ENCODE data around the gene KRTAP4-16. TPM values are rescaled to one million over a fixed set of nuclear protein-coding genes. Genes with fewer than 3 reads are reported as not detected.
"Not testable (repeated sequence)": the region's sequence is repeated elsewhere in the genome, so short reads cannot be mapped to it uniquely, and the experiment has no call there.

The KRTAP4-16 gene
- total and polyA plus RNA-seq, 4 donors = not detected

DNA sequence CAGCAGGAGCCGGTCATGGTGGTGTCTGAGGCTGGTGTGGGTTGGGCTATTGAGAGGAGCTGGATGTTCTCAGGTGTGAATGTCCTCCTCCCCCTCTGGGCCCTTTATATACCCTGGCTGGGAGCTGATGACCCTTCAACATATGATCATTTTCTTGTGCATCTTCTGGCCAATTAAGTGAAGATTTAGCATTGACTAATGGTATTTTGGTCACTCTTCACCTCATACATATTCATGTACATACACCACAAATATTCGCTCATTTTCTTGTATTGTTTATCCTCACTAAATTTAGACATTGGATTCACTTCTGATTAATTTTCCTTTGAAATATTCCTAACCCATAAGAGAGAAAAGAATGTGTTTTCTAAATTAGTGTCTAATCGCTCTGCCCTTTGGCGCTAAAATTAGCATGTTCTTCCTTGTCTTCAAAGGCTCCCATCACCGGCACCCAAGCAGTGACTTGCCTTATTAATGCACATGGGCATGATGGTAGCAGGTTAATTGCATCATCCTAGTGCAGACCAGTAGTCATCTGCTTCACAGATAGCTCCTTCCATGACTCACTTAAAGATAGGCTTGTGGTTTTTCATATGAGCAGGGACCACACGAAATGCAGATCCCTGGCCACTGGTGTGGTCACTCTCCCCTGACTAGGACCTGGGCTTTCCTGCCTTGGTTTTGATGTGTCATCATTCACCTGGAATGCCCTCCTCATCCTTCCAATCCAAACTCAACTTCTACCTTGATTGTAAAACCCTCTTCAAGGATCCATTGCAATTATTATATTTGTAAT is 36.0 kb downstream of the KRTAP4-16 start, which contains the start of gene KRTAP2-4:
Gene KRTAP2-4 (minus strand): TSS at position 51 of the 796 bp plus-strand sequence. CDS start 34 bp downstream, at position 17.
- no peak for DNase-seq
- WGBS, 2 donors = 85 to 92% methylated on average over 6 of the region's 6 CpGs
- Histone ChIP-seq H3K4me1 (ENCODE audit: control insufficient read depth in 5 of 5, insufficient read depth in 5 of 5, low read length in 5 of 5) (no peaks in the 10 kb centered on the region), H3K9ac (ENCODE audit: insufficient read depth in 1 of 2, low read length in 2 of 2) (no peak within 1 kb of the TSS), H3K9me3 (ENCODE audit: control insufficient read depth in 4 of 4, insufficient read depth in 3 of 4, low read length in 3 of 4) (no peaks in the 10 kb centered on the region), H3K36me3 (ENCODE audit: control insufficient read depth in 4 of 4, insufficient read depth in 4 of 4, low read length in 4 of 4) (no peaks in the 10 kb centered on the region), H3K27ac (ENCODE audit: low read depth in 1 of 2, low read length in 1 of 2) (no peak within 1 kb of the TSS), H3K27me3 (ENCODE audit: control insufficient read depth in 3 of 3, insufficient read depth in 3 of 3, low read length in 2 of 3) (peaks cover 0 to under 1% (median 0%) of the 10 kb centered on the region in 3 donors), H3K4me3 (no peak within 1 kb of the TSS)
- TF ChIP-seq, protein P1, sequence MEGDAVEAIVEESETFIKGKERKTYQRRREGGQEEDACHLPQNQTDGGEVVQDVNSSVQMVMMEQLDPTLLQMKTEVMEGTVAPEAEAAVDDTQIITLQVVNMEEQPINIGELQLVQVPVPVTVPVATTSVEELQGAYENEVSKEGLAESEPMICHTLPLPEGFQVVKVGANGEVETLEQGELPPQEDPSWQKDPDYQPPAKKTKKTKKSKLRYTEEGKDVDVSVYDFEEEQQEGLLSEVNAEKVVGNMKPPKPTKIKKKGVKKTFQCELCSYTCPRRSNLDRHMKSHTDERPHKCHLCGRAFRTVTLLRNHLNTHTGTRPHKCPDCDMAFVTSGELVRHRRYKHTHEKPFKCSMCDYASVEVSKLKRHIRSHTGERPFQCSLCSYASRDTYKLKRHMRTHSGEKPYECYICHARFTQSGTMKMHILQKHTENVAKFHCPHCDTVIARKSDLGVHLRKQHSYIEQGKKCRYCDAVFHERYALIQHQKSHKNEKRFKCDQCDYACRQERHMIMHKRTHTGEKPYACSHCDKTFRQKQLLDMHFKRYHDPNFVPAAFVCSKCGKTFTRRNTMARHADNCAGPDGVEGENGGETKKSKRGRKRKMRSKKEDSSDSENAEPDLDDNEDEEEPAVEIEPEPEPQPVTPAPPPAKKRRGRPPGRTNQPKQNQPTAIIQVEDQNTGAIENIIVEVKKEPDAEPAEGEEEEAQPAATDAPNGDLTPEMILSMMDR (IDR thresholded peaks at IDR 0.05; ENCODE audit: control extremely low read depth, extremely low read depth) = no peak
- ATAC-seq (ENCODE audit: insufficient read depth, low FRiP score) = no peak

DNA sequence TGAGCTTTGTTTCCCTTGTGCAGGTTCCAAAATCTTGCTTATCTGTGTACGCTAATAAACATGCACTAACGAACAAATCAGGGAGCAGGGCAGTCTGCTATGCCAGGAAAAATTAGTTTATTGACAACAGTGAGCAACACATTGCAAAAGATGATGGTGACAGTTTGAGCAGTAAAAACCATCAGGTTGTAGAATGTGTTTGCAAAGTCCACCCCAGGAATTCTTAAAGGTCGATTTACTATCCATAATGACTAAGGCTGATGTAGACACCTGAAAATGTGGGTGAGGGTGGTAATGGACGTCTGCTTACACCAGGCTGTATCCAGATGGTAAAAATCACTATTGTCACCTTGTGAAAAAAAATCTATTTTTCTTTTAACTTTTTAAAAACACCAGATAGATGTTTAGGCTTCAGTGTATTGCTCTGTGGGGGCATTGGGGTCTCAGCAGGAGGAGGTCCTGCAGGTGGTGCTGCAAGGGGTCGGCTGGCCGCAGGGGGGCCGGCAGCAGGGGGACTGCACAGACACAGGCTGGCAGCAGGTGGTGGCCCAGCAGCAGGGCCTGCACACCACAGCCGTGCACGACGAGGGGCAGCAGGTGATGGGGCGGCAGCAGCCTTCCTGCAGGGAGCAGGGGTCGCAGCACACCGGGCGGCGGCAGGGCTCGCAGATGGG is 36.9 kb downstream of the KRTAP4-16 start:
- not testable (repeated sequence) for H3K4me1 ChIP-seq (ENCODE audit: control insufficient read depth in 5 of 5, insufficient read depth in 5 of 5, low read length in 5 of 5); H3K27ac ChIP-seq (ENCODE audit: low read depth in 1 of 2, low read length in 1 of 2); ATAC-seq (ENCODE audit: insufficient read depth, low FRiP score); H3K4me3 ChIP-seq; DNase-seq; H3K36me3 ChIP-seq (ENCODE audit: control insufficient read depth in 4 of 4, insufficient read depth in 4 of 4, low read length in 4 of 4); H3K9ac ChIP-seq (ENCODE audit: insufficient read depth in 1 of 2, low read length in 2 of 2); H3K9me3 ChIP-seq (ENCODE audit: control insufficient read depth in 4 of 4, insufficient read depth in 3 of 4, low read length in 3 of 4); H3K27me3 ChIP-seq (ENCODE audit: control insufficient read depth in 3 of 3, insufficient read depth in 3 of 3, low read length in 2 of 3)
- WGBS, 2 donors = 69 to 87% methylated on average over 6 to 7 of the region's 16 CpGs

DNA sequence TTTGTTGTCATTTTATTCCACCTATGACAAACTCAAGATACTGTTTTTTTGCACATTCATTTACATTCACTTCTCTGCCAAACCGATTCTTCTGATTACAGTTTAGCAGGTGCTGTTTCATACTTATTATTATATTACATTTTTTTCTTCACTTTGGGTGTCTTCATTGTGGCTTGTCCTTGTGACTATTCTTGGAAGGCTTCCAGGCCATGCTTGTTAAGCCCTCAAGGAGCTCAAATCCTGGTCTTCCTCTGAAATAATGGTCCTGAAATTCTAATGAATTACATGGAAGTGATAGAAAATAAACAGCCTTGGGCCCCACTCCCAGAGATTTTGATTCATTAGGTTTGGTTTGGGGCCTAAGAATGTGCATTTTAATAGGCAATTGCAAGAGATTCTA is 37.7 kb downstream of the KRTAP4-16 start:
- TF ChIP-seq, protein P1 (IDR thresholded peaks at IDR 0.05; ENCODE audit: control extremely low read depth, extremely low read depth) = no peak
- DNase-seq (no peak), ATAC-seq (ENCODE audit: insufficient read depth, low FRiP score) (no peak)
- H3K27me3 ChIP-seq (ENCODE audit: control insufficient read depth in 3 of 3, insufficient read depth in 3 of 3, low read length in 2 of 3) = peaks cover 0 to 5% (median 5%) of the 10 kb centered on the region in 3 donors
- H3K9me3 ChIP-seq (ENCODE audit: control insufficient read depth in 4 of 4, insufficient read depth in 3 of 4, low read length in 3 of 4) = no peaks in the 10 kb centered on the region
- no peak overlapping the region for H3K27ac ChIP-seq (ENCODE audit: low read depth in 1 of 2, low read length in 1 of 2)
- H3K4me1 ChIP-seq (ENCODE audit: control insufficient read depth in 5 of 5, insufficient read depth in 5 of 5, low read length in 5 of 5) = no peaks in the 10 kb centered on the region
- no peaks in the 10 kb centered on the region for H3K36me3 ChIP-seq (ENCODE audit: control insufficient read depth in 4 of 4, insufficient read depth in 4 of 4, low read length in 4 of 4)
- no peak overlapping the region for H3K9ac ChIP-seq (ENCODE audit: insufficient read depth in 1 of 2, low read length in 2 of 2)
- H3K4me3 ChIP-seq = no peak overlapping the region
- 63 to 77% methylated on average over 1 of the region's 1 CpG for WGBS, 2 donors

DNA sequence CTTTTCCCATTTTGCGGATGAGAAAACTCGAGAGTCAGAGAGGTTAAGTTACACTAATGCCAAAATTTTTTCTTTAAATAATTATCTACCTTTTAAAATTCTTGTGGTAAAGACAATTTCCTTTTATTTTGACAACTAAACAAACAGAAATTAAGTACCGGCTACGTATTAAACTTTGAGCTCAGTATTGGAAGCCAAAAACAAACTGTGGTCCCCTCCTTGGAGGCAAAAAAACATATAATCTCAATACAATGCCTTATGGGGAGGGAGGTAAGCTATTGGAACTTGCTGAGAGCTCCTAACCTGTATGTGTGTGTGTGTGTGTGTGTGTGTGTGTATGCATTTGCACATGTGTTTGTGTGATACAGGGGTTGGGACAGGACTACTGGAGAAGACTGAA is 38.6 kb downstream of the KRTAP4-16 start:
- ATAC-seq (ENCODE audit: insufficient read depth, low FRiP score) (no peak), DNase-seq (no peak)
- H3K9ac ChIP-seq (ENCODE audit: insufficient read depth in 1 of 2, low read length in 2 of 2) = no peak overlapping the region
- H3K9me3 ChIP-seq (ENCODE audit: control insufficient read depth in 4 of 4, insufficient read depth in 3 of 4, low read length in 3 of 4) = no peaks in the 10 kb centered on the region
- H3K36me3 ChIP-seq (ENCODE audit: control insufficient read depth in 4 of 4, insufficient read depth in 4 of 4, low read length in 4 of 4) = no peaks in the 10 kb centered on the region
- peaks cover 0 to 8% (median 5%) of the 10 kb centered on the region in 3 donors for H3K27me3 ChIP-seq (ENCODE audit: control insufficient read depth in 3 of 3, insufficient read depth in 3 of 3, low read length in 2 of 3)
- H3K27ac ChIP-seq (ENCODE audit: low read depth in 1 of 2, low read length in 1 of 2) = no peak overlapping the region
- TF ChIP-seq, protein P1 (IDR thresholded peaks at IDR 0.05; ENCODE audit: control extremely low read depth, extremely low read depth) = no peak
- H3K4me3 ChIP-seq = no peak overlapping the region
- 74 to 87% methylated on average over 4 of the region's 4 CpGs for WGBS, 2 donors
- no peaks in the 10 kb centered on the region for H3K4me1 ChIP-seq (ENCODE audit: control insufficient read depth in 5 of 5, insufficient read depth in 5 of 5, low read length in 5 of 5)

Measured in lung (tissue), 12 donors.